HepG2 (cell line): ENCODE data around the gene HACD1. TPM values are rescaled to one million over a fixed set of nuclear protein-coding genes. Genes with fewer than 3 reads are reported as not detected.

Experiments
- ARHGAP35 ChIP-seq: sonication (generic); formaldehyde crosslinking; IDR thresholded peaks from 2 replicates; pipeline ENCODE4 v1.9.0; 2022; ENCODE audit warnings: mild to moderate bottlenecking, inconsistent platforms, moderate library complexity, missing genetic modification reagents, borderline replicate concordance
- BHLHE40 ChIP-seq: IDR thresholded peaks from 2 replicates; pipeline ENCODE4 v1.6.1; 2011; ENCODE audit warnings: low read length, improper control_type of control experiment
- HOXD1 ChIP-seq: sonication (generic); formaldehyde crosslinking; IDR thresholded peaks from 2 replicates; pipeline ENCODE4 v1.5.0; 2020; ENCODE audit warnings: missing genetic modification reagents
- LCORL ChIP-seq, 2 experiments: fragments of 450-650 bp in 1 of 2; sonication (generic) in 1 of 2; formaldehyde crosslinking in 1 of 2; IDR thresholded peaks; 2 replicates each; pipeline versions ENCODE4 v1.5.0 to v1.6.1; 2017 to 2020; ENCODE audit warnings: antibody characterized with exemption in 1 of 2, missing genetic modification reagents in 1 of 2
- RBM39 ChIP-seq: fragments of 200-400 bp; formaldehyde crosslinking; IDR thresholded peaks from one replicate; pipeline ENCODE4 v1.6.1; 2018; ENCODE audit warnings: antibody characterized with exemption, mild to moderate bottlenecking, low read depth, low read length; ENCODE audit not compliant: poor library complexity, severe bottlenecking
- RFXANK ChIP-seq: IDR thresholded peaks from 2 replicates; pipeline ENCODE4 v1.6.1; 2016
- RNF2 ChIP-seq: fragments of 450-650 bp; conservative IDR thresholded peaks from 2 replicates; pipeline ENCODE4 v1.6.1; 2016; ENCODE audit warnings: low read depth
- SALL1 ChIP-seq: sonication (generic); formaldehyde crosslinking; IDR thresholded peaks from 2 replicates; pipeline ENCODE4 v1.8.0; 2022; ENCODE audit warnings: mild to moderate bottlenecking, missing genetic modification reagents
- SATB2 ChIP-seq: sonication (generic); formaldehyde crosslinking; IDR thresholded peaks from 2 replicates; pipeline ENCODE4 v1.5.0; 2020; ENCODE audit warnings: missing genetic modification reagents
- ZNF33A ChIP-seq: sonication (generic); formaldehyde crosslinking; IDR thresholded peaks from 2 replicates; pipeline ENCODE4 v1.5.1; 2020; ENCODE audit warnings: missing genetic modification reagents, mild to moderate bottlenecking, moderate library complexity, borderline replicate concordance
- ZNF367 ChIP-seq: sonication (generic); formaldehyde crosslinking; IDR thresholded peaks from 2 replicates; pipeline ENCODE4 v1.4.0; 2020; ENCODE audit warnings: missing genetic modification reagents, borderline replicate concordance
- ZNF83 ChIP-seq: sonication (generic); formaldehyde crosslinking; IDR thresholded peaks from 2 replicates; pipeline ENCODE4 v1.4.0; 2020; ENCODE audit warnings: missing genetic modification reagents, mild to moderate bottlenecking, borderline replicate concordance
- polyA plus RNA-seq, 8 experiments: library from polyadenylated mRNA; depleted of rRNA in 3 of 8; stranded (reverse) in 7 of 8; unstranded in 1 of 8; fragments of >200 nt; fragmentation: Illumina TruSeq in 4 of 8; extraction: Trizol in 4 of 8; gene quantifications; 2 replicates each; pipeline versions ENCODE4 v1.2.1 to v1.2.3, GENCODE V29; 2011 to 2016; ENCODE audit warnings: low read depth in 4 of 8, missing spikeins in 1 of 8, mixed read lengths in 1 of 8; ENCODE audit not compliant: insufficient read depth in 1 of 8
- total RNA-seq, 5 experiments: library from RNA; depleted of rRNA; stranded (reverse); fragments of >200 nt; fragmentation: Illumina TruSeq; extraction: Trizol; gene quantifications; 2 replicates each; pipeline ENCODE4 v1.2.3, GENCODE V29; 2016; ENCODE audit warnings: low read depth in 1 of 5
- TF ChIP-seq, protein P1 (sequence below): sonication (generic); formaldehyde crosslinking; IDR thresholded peaks from 2 replicates; pipeline ENCODE4 v1.4.0; 2020; ENCODE audit warnings: mild to moderate bottlenecking, low read depth, missing genetic modification reagents
- TF ChIP-seq, protein P2 (sequence below): sonication (generic); formaldehyde crosslinking; IDR thresholded peaks from 2 replicates; pipeline ENCODE4 v1.4.0; 2020; ENCODE audit warnings: missing genetic modification reagents
- TF ChIP-seq, protein P3 (sequence below): IDR thresholded peaks from 2 replicates; pipeline ENCODE4 v1.6.1; 2016; ENCODE audit warnings: missing genetic modification reagents, missing compliant biosample characterization
- TF ChIP-seq, protein P4 (sequence below): sonication (generic); formaldehyde crosslinking; IDR thresholded peaks from 2 replicates; pipeline ENCODE4 v1.9.0; 2022; ENCODE audit warnings: missing genetic modification reagents, mild to moderate bottlenecking, borderline replicate concordance
- TF ChIP-seq, protein P5 (sequence below): sonication (generic); formaldehyde crosslinking; IDR thresholded peaks from 2 replicates; pipeline ENCODE4 v1.4.0; 2020; ENCODE audit warnings: missing genetic modification reagents, mild to moderate bottlenecking, borderline replicate concordance

HACD1 gene
- total and polyA plus RNA-seq, 2 of the 13 experiments (the other 11 are each of a cell fraction or from before 2014, with no cell fraction given), result 43.4 to 47.6 TPM

DNA sequence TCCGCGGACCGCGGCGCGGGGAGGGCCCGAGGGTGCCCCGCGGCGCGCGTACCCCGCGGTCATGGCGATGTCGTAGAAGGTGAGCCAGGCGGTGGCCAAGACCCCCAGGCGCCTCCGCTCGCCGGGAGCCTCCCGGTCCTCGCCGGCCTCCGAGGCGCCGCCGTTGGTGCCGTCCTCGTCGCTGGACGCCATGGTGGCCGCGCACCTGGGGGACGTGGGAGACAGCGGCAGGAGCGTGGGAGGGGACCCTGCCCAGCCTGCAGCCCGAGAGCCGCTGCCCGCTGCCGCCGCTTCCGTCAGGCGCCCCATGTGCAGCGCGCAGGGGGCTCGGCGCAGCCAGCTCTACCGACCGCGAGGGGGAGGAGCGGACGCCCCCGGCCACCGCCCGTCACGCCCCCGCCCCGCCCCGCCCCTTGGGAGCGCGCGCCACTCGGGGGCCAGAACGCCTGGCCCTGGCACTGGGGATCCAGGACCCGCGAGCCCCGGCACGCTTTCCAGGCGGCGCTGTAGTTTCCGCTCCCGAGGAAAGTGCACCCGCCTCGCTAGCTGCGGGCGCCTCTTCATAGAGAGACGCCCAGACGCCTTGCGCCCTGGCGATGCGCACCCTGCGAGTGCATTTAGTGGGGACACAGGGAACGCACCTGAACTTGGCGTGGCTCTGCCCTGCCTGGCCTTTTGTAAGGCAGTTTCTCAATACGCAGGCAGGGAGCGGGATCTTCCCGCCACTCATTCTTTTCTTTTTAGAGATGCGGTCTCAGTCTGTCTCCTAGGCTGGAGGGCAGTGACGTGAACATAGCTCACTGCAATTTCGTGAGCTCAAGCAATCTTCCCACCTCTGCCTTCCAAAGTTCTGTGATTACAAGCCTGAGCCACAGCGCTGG, at the start of gene HACD1 (continued):
- TF ChIP-seq ARHGAP35 (CRISPR knock-in tag) (0 out of 2 replicates have a peak, but pooled peaks have one; percentile 19), HOXD1 (no peak), RFXANK (CRISPR knock-in tag) (0 out of 2 replicates have a peak, but pooled peaks have one; percentile 35), BHLHE40 (peak; percentile 58; the same call in 1 of the 2 replicates), RBM39 (peak; percentile 64), SATB2 (CRISPR knock-in tag) (no peak), SALL1 (CRISPR knock-in tag) (peak; percentile 80; the same call in 1 of the 2 replicates), ZNF367 (peak; percentile 21; the same call in 1 of the 2 replicates), LCORL (IDR thresholded peaks at IDR 0.05) (no peak), LCORL (CRISPR knock-in tag; IDR thresholded peaks at IDR 0.05) (no peak), ZNF83 (peak; percentile 89; the same call in 1 of the 2 replicates), RNF2 (no peak), ZNF33A (no peak)
- TF ChIP-seq, protein P1, sequence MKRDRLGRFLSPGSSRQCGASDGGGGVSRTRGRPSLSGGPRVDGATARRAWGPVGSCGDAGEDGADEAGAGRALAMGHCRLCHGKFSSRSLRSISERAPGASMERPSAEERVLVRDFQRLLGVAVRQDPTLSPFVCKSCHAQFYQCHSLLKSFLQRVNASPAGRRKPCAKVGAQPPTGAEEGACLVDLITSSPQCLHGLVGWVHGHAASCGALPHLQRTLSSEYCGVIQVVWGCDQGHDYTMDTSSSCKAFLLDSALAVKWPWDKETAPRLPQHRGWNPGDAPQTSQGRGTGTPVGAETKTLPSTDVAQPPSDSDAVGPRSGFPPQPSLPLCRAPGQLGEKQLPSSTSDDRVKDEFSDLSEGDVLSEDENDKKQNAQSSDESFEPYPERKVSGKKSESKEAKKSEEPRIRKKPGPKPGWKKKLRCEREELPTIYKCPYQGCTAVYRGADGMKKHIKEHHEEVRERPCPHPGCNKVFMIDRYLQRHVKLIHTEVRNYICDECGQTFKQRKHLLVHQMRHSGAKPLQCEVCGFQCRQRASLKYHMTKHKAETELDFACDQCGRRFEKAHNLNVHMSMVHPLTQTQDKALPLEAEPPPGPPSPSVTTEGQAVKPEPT (CRISPR knock-in tag), result no peak
- TF ChIP-seq, protein P2, sequence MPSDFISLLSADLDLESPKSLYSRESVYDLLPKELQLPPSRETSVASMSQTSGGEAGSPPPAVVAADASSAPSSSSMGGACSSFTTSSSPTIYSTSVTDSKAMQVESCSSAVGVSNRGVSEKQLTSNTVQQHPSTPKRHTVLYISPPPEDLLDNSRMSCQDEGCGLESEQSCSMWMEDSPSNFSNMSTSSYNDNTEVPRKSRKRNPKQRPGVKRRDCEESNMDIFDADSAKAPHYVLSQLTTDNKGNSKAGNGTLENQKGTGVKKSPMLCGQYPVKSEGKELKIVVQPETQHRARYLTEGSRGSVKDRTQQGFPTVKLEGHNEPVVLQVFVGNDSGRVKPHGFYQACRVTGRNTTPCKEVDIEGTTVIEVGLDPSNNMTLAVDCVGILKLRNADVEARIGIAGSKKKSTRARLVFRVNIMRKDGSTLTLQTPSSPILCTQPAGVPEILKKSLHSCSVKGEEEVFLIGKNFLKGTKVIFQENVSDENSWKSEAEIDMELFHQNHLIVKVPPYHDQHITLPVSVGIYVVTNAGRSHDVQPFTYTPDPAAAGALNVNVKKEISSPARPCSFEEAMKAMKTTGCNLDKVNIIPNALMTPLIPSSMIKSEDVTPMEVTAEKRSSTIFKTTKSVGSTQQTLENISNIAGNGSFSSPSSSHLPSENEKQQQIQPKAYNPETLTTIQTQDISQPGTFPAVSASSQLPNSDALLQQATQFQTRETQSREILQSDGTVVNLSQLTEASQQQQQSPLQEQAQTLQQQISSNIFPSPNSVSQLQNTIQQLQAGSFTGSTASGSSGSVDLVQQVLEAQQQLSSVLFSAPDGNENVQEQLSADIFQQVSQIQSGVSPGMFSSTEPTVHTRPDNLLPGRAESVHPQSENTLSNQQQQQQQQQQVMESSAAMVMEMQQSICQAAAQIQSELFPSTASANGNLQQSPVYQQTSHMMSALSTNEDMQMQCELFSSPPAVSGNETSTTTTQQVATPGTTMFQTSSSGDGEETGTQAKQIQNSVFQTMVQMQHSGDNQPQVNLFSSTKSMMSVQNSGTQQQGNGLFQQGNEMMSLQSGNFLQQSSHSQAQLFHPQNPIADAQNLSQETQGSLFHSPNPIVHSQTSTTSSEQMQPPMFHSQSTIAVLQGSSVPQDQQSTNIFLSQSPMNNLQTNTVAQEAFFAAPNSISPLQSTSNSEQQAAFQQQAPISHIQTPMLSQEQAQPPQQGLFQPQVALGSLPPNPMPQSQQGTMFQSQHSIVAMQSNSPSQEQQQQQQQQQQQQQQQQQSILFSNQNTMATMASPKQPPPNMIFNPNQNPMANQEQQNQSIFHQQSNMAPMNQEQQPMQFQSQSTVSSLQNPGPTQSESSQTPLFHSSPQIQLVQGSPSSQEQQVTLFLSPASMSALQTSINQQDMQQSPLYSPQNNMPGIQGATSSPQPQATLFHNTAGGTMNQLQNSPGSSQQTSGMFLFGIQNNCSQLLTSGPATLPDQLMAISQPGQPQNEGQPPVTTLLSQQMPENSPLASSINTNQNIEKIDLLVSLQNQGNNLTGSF, result no peak
- TF ChIP-seq, protein P3, sequence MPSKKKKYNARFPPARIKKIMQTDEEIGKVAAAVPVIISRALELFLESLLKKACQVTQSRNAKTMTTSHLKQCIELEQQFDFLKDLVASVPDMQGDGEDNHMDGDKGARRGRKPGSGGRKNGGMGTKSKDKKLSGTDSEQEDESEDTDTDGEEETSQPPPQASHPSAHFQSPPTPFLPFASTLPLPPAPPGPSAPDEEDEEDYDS (CRISPR knock-in tag), result no peak
- TF ChIP-seq, protein P4, sequence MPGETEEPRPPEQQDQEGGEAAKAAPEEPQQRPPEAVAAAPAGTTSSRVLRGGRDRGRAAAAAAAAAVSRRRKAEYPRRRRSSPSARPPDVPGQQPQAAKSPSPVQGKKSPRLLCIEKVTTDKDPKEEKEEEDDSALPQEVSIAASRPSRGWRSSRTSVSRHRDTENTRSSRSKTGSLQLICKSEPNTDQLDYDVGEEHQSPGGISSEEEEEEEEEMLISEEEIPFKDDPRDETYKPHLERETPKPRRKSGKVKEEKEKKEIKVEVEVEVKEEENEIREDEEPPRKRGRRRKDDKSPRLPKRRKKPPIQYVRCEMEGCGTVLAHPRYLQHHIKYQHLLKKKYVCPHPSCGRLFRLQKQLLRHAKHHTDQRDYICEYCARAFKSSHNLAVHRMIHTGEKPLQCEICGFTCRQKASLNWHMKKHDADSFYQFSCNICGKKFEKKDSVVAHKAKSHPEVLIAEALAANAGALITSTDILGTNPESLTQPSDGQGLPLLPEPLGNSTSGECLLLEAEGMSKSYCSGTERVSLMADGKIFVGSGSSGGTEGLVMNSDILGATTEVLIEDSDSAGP (CRISPR knock-in tag), result peak; percentile 33; the same call in 1 of the 2 replicates
- TF ChIP-seq, protein P5, sequence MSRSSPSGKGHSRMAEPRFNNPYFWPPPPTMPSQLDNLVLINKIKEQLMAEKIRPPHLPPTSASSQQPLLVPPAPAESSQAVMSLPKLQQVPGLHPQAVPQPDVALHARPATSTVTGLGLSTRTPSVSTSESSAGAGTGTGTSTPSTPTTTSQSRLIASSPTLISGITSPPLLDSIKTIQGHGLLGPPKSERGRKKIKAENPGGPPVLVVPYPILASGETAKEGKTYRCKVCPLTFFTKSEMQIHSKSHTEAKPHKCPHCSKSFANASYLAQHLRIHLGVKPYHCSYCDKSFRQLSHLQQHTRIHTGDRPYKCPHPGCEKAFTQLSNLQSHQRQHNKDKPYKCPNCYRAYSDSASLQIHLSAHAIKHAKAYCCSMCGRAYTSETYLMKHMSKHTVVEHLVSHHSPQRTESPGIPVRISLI (CRISPR knock-in tag), result no peak
